ENCODE data around the gene HACL1. TPM values are rescaled to one million over a fixed set of nuclear protein-coding genes. Genes with fewer than 3 reads are reported as not detected.

HACL1 gene
- polyA plus RNA-seq, 1 donor (not counting 4 experiments of a cell fraction or from before 2014, with no cell fraction given) = 23.1 TPM

DNA sequence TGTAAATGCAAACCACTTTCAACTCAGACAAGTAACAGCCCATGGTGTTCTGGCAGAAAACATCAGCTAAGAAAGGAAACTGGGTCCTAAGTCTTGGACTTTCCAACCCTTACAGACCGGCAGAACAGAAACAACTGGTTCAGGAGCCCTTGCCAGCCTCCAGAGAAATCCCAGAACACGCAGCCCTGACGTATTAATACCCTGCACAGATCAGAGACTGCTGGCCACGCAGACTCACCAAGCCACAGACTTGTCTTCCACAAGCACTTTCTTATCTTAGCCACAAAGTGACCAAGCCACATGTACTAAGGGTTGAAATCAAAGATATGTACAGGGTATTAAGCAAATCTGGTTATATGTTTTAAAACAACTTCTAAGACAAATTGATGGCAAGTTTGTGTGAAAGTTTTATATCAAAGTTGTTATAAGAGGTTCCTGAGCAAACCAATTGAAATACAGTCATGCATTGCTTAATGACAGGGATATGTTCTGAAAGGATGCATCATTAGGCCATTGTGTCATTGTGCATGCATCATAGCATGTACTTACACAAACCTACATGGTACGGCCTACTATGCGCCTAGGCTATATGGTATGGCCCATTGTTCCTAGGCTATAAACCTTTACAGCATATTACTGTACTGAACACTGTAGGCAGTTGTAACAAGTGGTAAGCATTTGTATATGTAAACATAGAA, 37.0 kb upstream of the HACL1 start:
- H3K79me2 ChIP-seq (ENCODE audit: control insufficient read depth, insufficient read depth, low read length) = no peaks in the 10 kb centered on the region
- no peak for FAIRE-seq
- no peak for DNase-seq (ENCODE audit: low read depth, low spot score)
- H2AFZ ChIP-seq (ENCODE audit: control insufficient read depth, low read length) = no peak overlapping the region
- H3K4me1 ChIP-seq (ENCODE audit: control insufficient read depth, extremely low read depth, insufficient read depth, low read length) = peaks cover 18% of the 10 kb centered on the region
- no peak overlapping the region for H3K9ac ChIP-seq (ENCODE audit: control insufficient read depth, extremely low read depth, insufficient read depth, low read length)
- dilution Hi-C loops (cut with MboI; ENCODE audit: extremely low pct_ligation_motif_present, low sequenced_read_pairs) = no loop called here
- no peaks in the 10 kb centered on the region for H3K9me3 ChIP-seq (ENCODE audit: control insufficient read depth, low read depth, low read length)
- no peak overlapping the region for H3K27ac ChIP-seq (ENCODE audit: control insufficient read depth, insufficient read depth, low read length)
- TF ChIP-seq, protein P1, sequence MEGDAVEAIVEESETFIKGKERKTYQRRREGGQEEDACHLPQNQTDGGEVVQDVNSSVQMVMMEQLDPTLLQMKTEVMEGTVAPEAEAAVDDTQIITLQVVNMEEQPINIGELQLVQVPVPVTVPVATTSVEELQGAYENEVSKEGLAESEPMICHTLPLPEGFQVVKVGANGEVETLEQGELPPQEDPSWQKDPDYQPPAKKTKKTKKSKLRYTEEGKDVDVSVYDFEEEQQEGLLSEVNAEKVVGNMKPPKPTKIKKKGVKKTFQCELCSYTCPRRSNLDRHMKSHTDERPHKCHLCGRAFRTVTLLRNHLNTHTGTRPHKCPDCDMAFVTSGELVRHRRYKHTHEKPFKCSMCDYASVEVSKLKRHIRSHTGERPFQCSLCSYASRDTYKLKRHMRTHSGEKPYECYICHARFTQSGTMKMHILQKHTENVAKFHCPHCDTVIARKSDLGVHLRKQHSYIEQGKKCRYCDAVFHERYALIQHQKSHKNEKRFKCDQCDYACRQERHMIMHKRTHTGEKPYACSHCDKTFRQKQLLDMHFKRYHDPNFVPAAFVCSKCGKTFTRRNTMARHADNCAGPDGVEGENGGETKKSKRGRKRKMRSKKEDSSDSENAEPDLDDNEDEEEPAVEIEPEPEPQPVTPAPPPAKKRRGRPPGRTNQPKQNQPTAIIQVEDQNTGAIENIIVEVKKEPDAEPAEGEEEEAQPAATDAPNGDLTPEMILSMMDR (optimal IDR thresholded peaks at IDR 0.05 in 1 of 3, IDR thresholded peaks at IDR 0.05 in 1 of 3, conservative IDR thresholded peaks at IDR 0.05 in 1 of 3; ENCODE audit: extremely low read depth in 1 of 3, insufficient read depth in 2 of 3, low read length in 3 of 3) = no peak
- no peak for TF ChIP-seq EZH2 (IDR thresholded peaks at IDR 0.05; ENCODE audit: low read length)
- no peaks in the 10 kb centered on the region for H4K20me1 ChIP-seq (ENCODE audit: control insufficient read depth, extremely low read depth, insufficient read depth, low read length)
- H3K27me3 ChIP-seq (ENCODE audit: control insufficient read depth, extremely low read depth, insufficient read depth, low read length) = no peaks in the 10 kb centered on the region
- no peak overlapping the region for H3K4me2 ChIP-seq (ENCODE audit: control insufficient read depth, extremely low read depth, insufficient read depth, low read depth, low read length)
- H3K9me1 ChIP-seq (ENCODE audit: control insufficient read depth, extremely low read depth, insufficient read depth, low read length) = no peaks in the 10 kb centered on the region
- no peak overlapping the region for H3K4me3 ChIP-seq (ENCODE audit: control insufficient read depth in 2 of 3, extremely low read depth in 1 of 3, insufficient read depth in 2 of 3, low read depth in 1 of 3, low read length in 3 of 3)
- H3K36me3 ChIP-seq (ENCODE audit: control insufficient read depth in 2 of 2, extremely low read depth in 1 of 2, insufficient read depth in 2 of 2, low read length in 2 of 2) = no peaks in the 10 kb centered on the region

- FAIRE-seq (no peak), DNase-seq (ENCODE audit: low read depth, low spot score) (no peak)
- no peak overlapping the region for H3K27ac ChIP-seq (ENCODE audit: control insufficient read depth, insufficient read depth, low read length)
- peaks cover 18% of the 10 kb centered on the region for H3K4me1 ChIP-seq (ENCODE audit: control insufficient read depth, extremely low read depth, insufficient read depth, low read length)
- H3K9ac ChIP-seq (ENCODE audit: control insufficient read depth, extremely low read depth, insufficient read depth, low read length) = no peak overlapping the region
- no peak overlapping the region for H3K4me3 ChIP-seq (ENCODE audit: control insufficient read depth in 2 of 3, extremely low read depth in 1 of 3, insufficient read depth in 2 of 3, low read depth in 1 of 3, low read length in 3 of 3)
- H3K9me1 ChIP-seq (ENCODE audit: control insufficient read depth, extremely low read depth, insufficient read depth, low read length) = no peaks in the 10 kb centered on the region
- H4K20me1 ChIP-seq (ENCODE audit: control insufficient read depth, extremely low read depth, insufficient read depth, low read length) = no peaks in the 10 kb centered on the region
- H2AFZ ChIP-seq (ENCODE audit: control insufficient read depth, low read length) = no peak overlapping the region
- H3K4me2 ChIP-seq (ENCODE audit: control insufficient read depth, extremely low read depth, insufficient read depth, low read depth, low read length) = no peak overlapping the region
- dilution Hi-C loops (cut with MboI; ENCODE audit: extremely low pct_ligation_motif_present, low sequenced_read_pairs) = no loop called here
- H3K27me3 ChIP-seq (ENCODE audit: control insufficient read depth, extremely low read depth, insufficient read depth, low read length) = no peaks in the 10 kb centered on the region
- no peaks in the 10 kb centered on the region for H3K79me2 ChIP-seq (ENCODE audit: control insufficient read depth, insufficient read depth, low read length)
- no peaks in the 10 kb centered on the region for H3K9me3 ChIP-seq (ENCODE audit: control insufficient read depth, low read depth, low read length)
- TF ChIP-seq, protein P1 (optimal IDR thresholded peaks at IDR 0.05 in 1 of 3, IDR thresholded peaks at IDR 0.05 in 1 of 3, conservative IDR thresholded peaks at IDR 0.05 in 1 of 3; ENCODE audit: extremely low read depth in 1 of 3, insufficient read depth in 2 of 3, low read length in 3 of 3) = no peak
- TF ChIP-seq EZH2 (IDR thresholded peaks at IDR 0.05; ENCODE audit: low read length) = no peak
- H3K36me3 ChIP-seq (ENCODE audit: control insufficient read depth in 2 of 2, extremely low read depth in 1 of 2, insufficient read depth in 2 of 2, low read length in 2 of 2) = no peaks in the 10 kb centered on the region
Measured at GRCh38 chr3:15637131-15637951, 36.0 kb upstream of the HACL1 start.
